Measurements from ENCODE around the gene EFEMP1.

The EFEMP1 gene

GRCh38 chr2:55869637-55870325 lies 53.8 kb downstream of the EFEMP1 start:
- TF ChIP-seq POLR2A (IDR thresholded peaks at IDR 0.05; ENCODE audit: extremely low read depth, insufficient read length) (no peak), MYC (IDR thresholded peaks at IDR 0.05; ENCODE audit: low read depth, low read length) (no peak), CTCF (IDR thresholded peaks at IDR 0.05; ENCODE audit: low read depth, low read length) (no peak), MAX (IDR thresholded peaks at IDR 0.05; ENCODE audit: low read depth, low read length) (no peak)
- no peak for DNase-seq (ENCODE audit: low read depth)
- H3K4me3 ChIP-seq (ENCODE audit: low read depth, low read length) = no peak overlapping the region

- no peak overlapping the region for H3K4me3 ChIP-seq (ENCODE audit: low read depth, low read length)
- DNase-seq (ENCODE audit: low read depth) = no peak
- no peak for TF ChIP-seq MYC (IDR thresholded peaks at IDR 0.05; ENCODE audit: low read depth, low read length)
- TF ChIP-seq MAX (IDR thresholded peaks at IDR 0.05; ENCODE audit: low read depth, low read length) = no peak
- TF ChIP-seq CTCF (IDR thresholded peaks at IDR 0.05; ENCODE audit: low read depth, low read length) = no peak
- TF ChIP-seq POLR2A (IDR thresholded peaks at IDR 0.05; ENCODE audit: extremely low read depth, insufficient read length) = no peak
Measured at GRCh38 chr2:55865096-55865835, 58.3 kb downstream of the EFEMP1 start.

GRCh38 chr2:55864351-55865084 lies 59.1 kb downstream of the EFEMP1 start:
- no peak for DNase-seq (ENCODE audit: low read depth)
- H3K4me3 ChIP-seq (ENCODE audit: low read depth, low read length) = no peak overlapping the region
- TF ChIP-seq MAX (IDR thresholded peaks at IDR 0.05; ENCODE audit: low read depth, low read length) (no peak), CTCF (IDR thresholded peaks at IDR 0.05; ENCODE audit: low read depth, low read length) (no peak), POLR2A (IDR thresholded peaks at IDR 0.05; ENCODE audit: extremely low read depth, insufficient read length) (no peak), MYC (IDR thresholded peaks at IDR 0.05; ENCODE audit: low read depth, low read length) (no peak)

GRCh38 chr2:55862673-55863390 lies 60.8 kb downstream of the EFEMP1 start:
- TF ChIP-seq CTCF (IDR thresholded peaks at IDR 0.05; ENCODE audit: low read depth, low read length) (no peak), MAX (IDR thresholded peaks at IDR 0.05; ENCODE audit: low read depth, low read length) (no peak), MYC (IDR thresholded peaks at IDR 0.05; ENCODE audit: low read depth, low read length) (no peak), POLR2A (IDR thresholded peaks at IDR 0.05; ENCODE audit: extremely low read depth, insufficient read length) (no peak)
- no peak for DNase-seq (ENCODE audit: low read depth)
- H3K4me3 ChIP-seq (ENCODE audit: low read depth, low read length) = no peak overlapping the region

- DNase-seq (ENCODE audit: low read depth) = peak; percentile 31
- no peak overlapping the region for H3K4me3 ChIP-seq (ENCODE audit: low read depth, low read length)
- TF ChIP-seq POLR2A (IDR thresholded peaks at IDR 0.05; ENCODE audit: extremely low read depth, insufficient read length) (no peak), CTCF (IDR thresholded peaks at IDR 0.05; ENCODE audit: low read depth, low read length) (no peak), MYC (IDR thresholded peaks at IDR 0.05; ENCODE audit: low read depth, low read length) (no peak), MAX (IDR thresholded peaks at IDR 0.05; ENCODE audit: low read depth, low read length) (no peak)
Measured at GRCh38 chr2:55862246-55862645, 61.3 kb downstream of the EFEMP1 start.

All from NB4 (cell line).